ENCODE results near the gene HDLBP.

Gene HDLBP

GRCh38 chr2:241207641-241208040 lies 107.8 kb downstream of the HDLBP start:
- H3K27ac ChIP-seq: no peak overlapping the region
- TF ChIP-seq ZFX (IDR thresholded peaks at IDR 0.05) (no peak), CTCF (conservative IDR thresholded peaks at IDR 0.05) (no peak)

- TF ChIP-seq ZFX (IDR thresholded peaks at IDR 0.05) (no peak), CTCF (conservative IDR thresholded peaks at IDR 0.05) (no peak)
- no peak overlapping the region for H3K27ac ChIP-seq
Measured at GRCh38 chr2:241207151-241207550, 108.3 kb downstream of the HDLBP start.

GRCh38 chr2:241205086-241205485 lies 110.4 kb downstream of the HDLBP start:
- H3K27ac ChIP-seq: no peak overlapping the region
- no peak for TF ChIP-seq CTCF (conservative IDR thresholded peaks at IDR 0.05)
- TF ChIP-seq ZFX (IDR thresholded peaks at IDR 0.05): no peak

- H3K27ac ChIP-seq: no peak overlapping the region
- no peak for TF ChIP-seq ZFX (IDR thresholded peaks at IDR 0.05)
- TF ChIP-seq CTCF (conservative IDR thresholded peaks at IDR 0.05): no peak
Measured at GRCh38 chr2:241204490-241204889, 111.0 kb downstream of the HDLBP start.

- no peak overlapping the region for H3K27ac ChIP-seq
- TF ChIP-seq ZFX (IDR thresholded peaks at IDR 0.05) (no peak), CTCF (conservative IDR thresholded peaks at IDR 0.05) (no peak)
Measured at GRCh38 chr2:241204010-241204384, 111.5 kb downstream of the HDLBP start.

- H3K27ac ChIP-seq: no peak overlapping the region
- TF ChIP-seq ZFX (IDR thresholded peaks at IDR 0.05) (no peak), CTCF (conservative IDR thresholded peaks at IDR 0.05) (no peak)
Measured at GRCh38 chr2:241203218-241204009, 112.1 kb downstream of the HDLBP start.

GRCh38 chr2:241202681-241203080 lies 112.8 kb downstream of the HDLBP start:
- TF ChIP-seq ZFX (IDR thresholded peaks at IDR 0.05) (no peak), CTCF (conservative IDR thresholded peaks at IDR 0.05) (no peak)
- H3K27ac ChIP-seq: no peak overlapping the region

Data from C4-2B (cell line).